C4-2B (cell line): ENCODE results near the gene HECW1.

Experiments used
- CTCF ChIP-seq: fragments of 450-650 bp; conservative IDR thresholded peaks from 2 replicates; pipeline ENCODE4 v1.5.1; 2017; ENCODE audit warnings: mild to moderate bottlenecking
- ZFX ChIP-seq: fragments of 450-650 bp; IDR thresholded peaks from 2 replicates; pipeline ENCODE4 v1.6.1; 2017

- TF ChIP-seq CTCF (no peak), ZFX (no peak)
These were observed 26.7 kb downstream of the HECW1 start for GRCh38 chr7:43139137-43139536.
